Kidney capillary endothelial cell (primary cell): ENCODE data around the gene SIDT1.
"Not testable (repeated sequence)": the region's sequence is repeated elsewhere in the genome, so short reads cannot be mapped to it uniquely, and the experiment has no call there.

Experiments
- DNase-seq: peaks from one replicate; pipeline ENCODE4 v3.0.0-alpha.2; 2018; ENCODE audit warnings: low spot score

SIDT1 gene

GRCh38 chr3:113634782-113635474 lies 102.6 kb downstream of the SIDT1 start:
- DNase-seq: no peak

- not testable (repeated sequence) for DNase-seq
Observed at GRCh38 chr3:113636034-113636433, 103.7 kb downstream of the SIDT1 start.

GRCh38 chr3:113637756-113638155 lies 105.4 kb downstream of the SIDT1 start:
- no peak for DNase-seq

- DNase-seq: no peak
Observed at GRCh38 chr3:113638910-113639309, 106.6 kb downstream of the SIDT1 start.

GRCh38 chr3:113643583-113643982 lies 111.2 kb downstream of the SIDT1 start:
- DNase-seq: no peak

GRCh38 chr3:113648524-113648923 lies 116.2 kb downstream of the SIDT1 start:
- no peak for DNase-seq

- no peak for DNase-seq
Observed at GRCh38 chr3:113649174-113649845, 117.0 kb downstream of the SIDT1 start.

- no peak for DNase-seq
Observed at GRCh38 chr3:113654310-113654709, 122.0 kb downstream of the SIDT1 start.

- DNase-seq: peak; percentile 3
Observed at GRCh38 chr3:113654851-113655250, 122.5 kb downstream of the SIDT1 start.

GRCh38 chr3:113658107-113658506 lies 125.8 kb downstream of the SIDT1 start:
- no peak for DNase-seq

- no peak for DNase-seq
Observed at GRCh38 chr3:113659101-113659541, 126.8 kb downstream of the SIDT1 start.

GRCh38 chr3:113659996-113660395 lies 127.6 kb downstream of the SIDT1 start:
- DNase-seq: no peak

GRCh38 chr3:113660458-113660857 lies 128.1 kb downstream of the SIDT1 start:
- no peak for DNase-seq

GRCh38 chr3:113660896-113661295 lies 128.5 kb downstream of the SIDT1 start:
- no peak for DNase-seq

GRCh38 chr3:113662824-113663223 lies 130.5 kb downstream of the SIDT1 start:
- no peak for DNase-seq

- DNase-seq: no peak
Observed at GRCh38 chr3:113663324-113663750, 131.0 kb downstream of the SIDT1 start.

- no peak for DNase-seq
Observed at GRCh38 chr3:113663761-113664160, 131.4 kb downstream of the SIDT1 start.

- no peak for DNase-seq
Observed at GRCh38 chr3:113664523-113665094, 132.3 kb downstream of the SIDT1 start.

- DNase-seq: no peak
Observed at GRCh38 chr3:113668015-113668414, 135.7 kb downstream of the SIDT1 start.

GRCh38 chr3:113673593-113673992 lies 141.2 kb downstream of the SIDT1 start:
- no peak for DNase-seq

GRCh38 chr3:113676261-113676660 lies 143.9 kb downstream of the SIDT1 start:
- no peak for DNase-seq

GRCh38 chr3:113677737-113678136 lies 145.4 kb downstream of the SIDT1 start:
- no peak for DNase-seq

GRCh38 chr3:113678773-113679172 lies 146.4 kb downstream of the SIDT1 start:
- no peak for DNase-seq
